Spleen (tissue), 11 donors: Measurements from ENCODE around the gene RAPGEF3. TPM values are rescaled to one million over a fixed set of nuclear protein-coding genes. Genes with fewer than 3 reads are reported as not detected.
A peak's percentile ranks its signal among the peaks of the same experiment; 100 is the strongest.

ENCODE experiments used
- DNase-seq: peaks from one replicate; pipeline ENCODE4 v3.0.0-alpha.2; 2020
- H3K27ac ChIP-seq, 8 donors: fragments of 200-600 bp; sonication (generic) in 7 of 8; 1 replicate in 4 of 8; 2 replicates in 4 of 8; pipeline versions ENCODE4 v1.5.0 to v1.8.0; 2016 to 2021; ENCODE audit warnings: inconsistent platforms in 4 of 8, mild to moderate bottlenecking in 4 of 8, moderate library complexity in 1 of 8
- H3K27me3 ChIP-seq, 7 donors: fragments of 200-600 bp; sonication (generic) in 6 of 7; replicated peaks in 1 of 7; 1 replicate in 4 of 7; 2 replicates in 3 of 7; pipeline versions ENCODE4 v1.5.0 to v1.8.0; 2016 to 2021; ENCODE audit warnings: inconsistent platforms in 3 of 7, mild to moderate bottlenecking in 1 of 7
- H3K36me3 ChIP-seq, 6 donors: fragments of 200-600 bp; sonication (generic) in 5 of 6; 1 replicate in 4 of 6; 2 replicates in 2 of 6; pipeline versions ENCODE4 v1.5.0 to v1.8.0; 2016 to 2021; ENCODE audit warnings: inconsistent platforms in 2 of 6
- H3K4me1 ChIP-seq, 6 donors: fragments of 200-600 bp; sonication (generic) in 5 of 6; 1 replicate in 3 of 6; 2 replicates in 3 of 6; pipeline versions ENCODE4 v1.5.0 to v1.8.0; 2016 to 2021; ENCODE audit warnings: inconsistent platforms in 3 of 6
- H3K4me3 ChIP-seq, 8 donors: fragments of 200-600 bp; sonication (generic) in 7 of 8; 1 replicate in 4 of 8; 2 replicates in 4 of 8; pipeline versions ENCODE4 v1.5.0 to v1.8.0; 2016 to 2021; ENCODE audit warnings: inconsistent platforms in 4 of 8, mild to moderate bottlenecking in 4 of 8, moderate library complexity in 2 of 8
- H3K9me3 ChIP-seq, 8 donors: fragments of 200-600 bp; sonication (generic) in 7 of 8; 1 replicate in 4 of 8; 2 replicates in 4 of 8; pipeline versions ENCODE4 v1.5.0 to v1.8.0; 2016 to 2021; ENCODE audit warnings: inconsistent platforms in 4 of 8
- POLR2A ChIP-seq, 3 donors: fragments of 450-650 bp; IDR thresholded peaks; one replicate each; pipeline ENCODE4 v1.5.1; 2017; ENCODE audit warnings: antibody characterized with exemption in 3 of 3, mild to moderate bottlenecking in 1 of 3
- POLR2AphosphoS5 ChIP-seq, 3 donors: sonication (generic); formaldehyde crosslinking; IDR thresholded peaks; one replicate each; pipeline ENCODE4 v1.5.1; 2017; ENCODE audit warnings: antibody characterized with exemption in 3 of 3
- WGBS, 5 donors: extraction: QIAGEN DNeasy Blood & Tissue Kit in 3 of 5; methylation state at CpG; one replicate each; pipeline versions ENCODE4 v1.1.5 to v1.1.7; 2013 to 2018; 5-methylcytosine and 5-hydroxymethylcytosine counted together
- intact Hi-C: fragments of 100-400 bp; cut with DNase I; formaldehyde crosslinking; loops from one replicate; pipeline ENCODE4 v1.15.0; 2023; ENCODE audit warnings: low total_unique reads
- polyA plus RNA-seq, 3 donors: library from polyadenylated mRNA; stranded (reverse); fragments of 200-250 nt; gene quantifications; one replicate each; pipeline ENCODE4 v1.2.1, GENCODE V29; 2013
- total RNA-seq, 7 donors: library from RNA; depleted of rRNA in 3 of 7; stranded (reverse); fragments of >200 nt in 3 of 7; fragmentation: NEBNext Ultra II Directional in 4 of 7; extraction: Animal tissue kit (Norgen Biotek cat#: 25700) in 4 of 7; gene quantifications; one replicate each; pipeline versions ENCODE4 v1.1.0 to v1.2.1, GENCODE V29; 2016 to 2021
- TF ChIP-seq, protein P1 (sequence below), 11 experiments: fragments of 200-600 bp in 7 of 11; fragments of 450-650 bp in 4 of 11; sonication (generic) in 4 of 11; IDR thresholded peaks in 8 of 11; conservative IDR thresholded peaks in 3 of 11; 1 replicate in 7 of 11; 2 replicates in 4 of 11; pipeline versions ENCODE4 v1.4.0 to v1.8.0; 2016 to 2021; ENCODE audit warnings: antibody characterized with exemption in 11 of 11, inconsistent platforms in 4 of 11, mild to moderate bottlenecking in 1 of 11
- donor health status: healthy with polysubstance abuse.
- donor health status: DM: no; HTN: no; CAD: no; lungs with moderate emphysema.
- donor health status: DM: no; HTN: no; CAD: no.
- donor health status: Bipolar disorder and iron deficiency.
- donor health status: healthy.
- donor health status: DM: no; HTN: no; CAD: no.
- donor health status: DM: yes; HTN: yes; CAD: no.

RAPGEF3 gene
- total and polyA plus RNA-seq, 10 donors = 21.4 to 116 (median 58.7) TPM

DNA sequence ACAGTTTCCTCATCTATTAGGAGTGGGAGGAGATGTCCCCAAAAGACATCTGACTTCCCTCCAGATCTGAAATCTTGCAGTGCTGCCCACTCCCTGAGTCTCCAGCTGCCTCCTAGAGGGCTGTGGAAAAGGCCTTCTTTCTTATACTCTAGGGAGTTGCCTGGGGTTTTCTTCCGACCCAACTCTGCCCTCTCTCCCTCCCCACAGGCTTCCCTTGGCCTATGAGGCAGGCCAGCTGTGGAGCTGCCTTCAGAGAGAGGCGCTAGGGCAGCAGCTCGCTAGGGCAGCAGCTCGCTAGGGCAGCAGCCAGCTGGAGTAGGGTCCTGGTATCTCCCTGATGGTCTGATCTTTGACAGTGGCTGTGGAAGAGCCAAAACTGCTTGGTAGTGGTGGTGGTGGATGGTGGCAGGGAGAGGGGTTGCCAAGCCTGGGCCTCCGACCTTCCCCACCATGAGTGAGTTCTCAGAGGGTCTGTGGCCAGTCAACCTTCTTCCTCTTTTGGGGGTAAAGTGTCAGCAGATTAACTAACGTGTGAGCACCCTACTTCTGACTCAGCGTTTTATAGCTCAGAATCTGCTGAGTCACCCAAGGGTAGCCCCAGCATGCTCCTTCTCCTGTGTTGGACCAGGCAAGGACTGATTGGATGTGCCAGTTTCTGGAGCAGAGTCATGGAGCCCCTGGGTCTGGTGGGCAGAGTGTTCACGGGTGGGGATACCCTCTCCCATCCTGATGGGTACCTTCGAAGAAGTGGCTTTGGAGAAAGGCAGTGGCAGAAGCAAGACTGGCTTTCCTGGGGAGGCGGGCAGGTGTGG lies 16.6 kb upstream of the RAPGEF3 start:
- H3K4me1 ChIP-seq = peaks cover 30 to 88% (median 78%) of the 10 kb centered on the region in 6 donors
- intact Hi-C loops = no loop called here
- no peaks in the 10 kb centered on the region for H3K27me3 ChIP-seq
- peak overlapping the region in 7 of 8 donors; percentile 30 to 93 (median 90) for H3K27ac ChIP-seq
- H3K4me3 ChIP-seq = peak overlapping the region in 1 of 8 donors; percentile 98
- H3K36me3 ChIP-seq = peaks cover 0 to 5% (median 0%) of the 10 kb centered on the region in 6 donors
- no peaks in the 10 kb centered on the region for H3K9me3 ChIP-seq
- peak; percentile 75 for DNase-seq
- WGBS, 5 donors = 51 to 80% (median 60%) methylated on average over 9 to 10 of the region's 10 CpGs
- TF ChIP-seq POLR2A (IDR thresholded peaks at IDR 0.05) (no peak), POLR2AphosphoS5 (IDR thresholded peaks at IDR 0.05) (peak; percentile 50 to 66 (median 65))

DNA sequence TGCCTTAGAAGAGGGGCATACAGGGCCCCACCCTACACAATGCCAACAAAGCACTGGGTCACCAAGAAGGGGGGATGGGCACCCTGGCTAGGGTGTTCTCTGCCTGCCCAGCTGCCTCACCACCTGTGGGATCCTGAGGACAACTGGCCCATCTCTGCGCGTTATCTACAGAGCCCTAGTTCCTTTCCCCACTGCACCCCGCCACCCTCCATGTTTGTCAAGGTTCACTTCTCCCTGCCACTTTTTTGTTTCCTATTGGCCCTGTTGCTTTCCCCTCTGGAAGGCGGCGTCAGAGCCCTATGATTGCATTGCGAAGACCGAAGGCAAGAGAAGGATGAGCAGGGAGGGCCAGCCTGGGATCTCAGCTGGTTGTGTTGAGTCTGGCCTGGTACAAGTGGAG lies 16.0 kb upstream of the RAPGEF3 start:
- intact Hi-C loops = no loop called here
- no peaks in the 10 kb centered on the region for H3K36me3 ChIP-seq
- H3K27me3 ChIP-seq = no peaks in the 10 kb centered on the region
- no peak for DNase-seq
- H3K9me3 ChIP-seq = no peaks in the 10 kb centered on the region
- 85 to 91% (median 88%) methylated on average over 7 of the region's 7 CpGs for WGBS, 5 donors
- TF ChIP-seq POLR2AphosphoS5 (IDR thresholded peaks at IDR 0.05) (no peak), POLR2A (IDR thresholded peaks at IDR 0.05) (no peak)
- TF ChIP-seq, protein P1, sequence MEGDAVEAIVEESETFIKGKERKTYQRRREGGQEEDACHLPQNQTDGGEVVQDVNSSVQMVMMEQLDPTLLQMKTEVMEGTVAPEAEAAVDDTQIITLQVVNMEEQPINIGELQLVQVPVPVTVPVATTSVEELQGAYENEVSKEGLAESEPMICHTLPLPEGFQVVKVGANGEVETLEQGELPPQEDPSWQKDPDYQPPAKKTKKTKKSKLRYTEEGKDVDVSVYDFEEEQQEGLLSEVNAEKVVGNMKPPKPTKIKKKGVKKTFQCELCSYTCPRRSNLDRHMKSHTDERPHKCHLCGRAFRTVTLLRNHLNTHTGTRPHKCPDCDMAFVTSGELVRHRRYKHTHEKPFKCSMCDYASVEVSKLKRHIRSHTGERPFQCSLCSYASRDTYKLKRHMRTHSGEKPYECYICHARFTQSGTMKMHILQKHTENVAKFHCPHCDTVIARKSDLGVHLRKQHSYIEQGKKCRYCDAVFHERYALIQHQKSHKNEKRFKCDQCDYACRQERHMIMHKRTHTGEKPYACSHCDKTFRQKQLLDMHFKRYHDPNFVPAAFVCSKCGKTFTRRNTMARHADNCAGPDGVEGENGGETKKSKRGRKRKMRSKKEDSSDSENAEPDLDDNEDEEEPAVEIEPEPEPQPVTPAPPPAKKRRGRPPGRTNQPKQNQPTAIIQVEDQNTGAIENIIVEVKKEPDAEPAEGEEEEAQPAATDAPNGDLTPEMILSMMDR (IDR thresholded peaks at IDR 0.05 in 8 of 11, conservative IDR thresholded peaks at IDR 0.05 in 3 of 11) = no peak
- H3K4me3 ChIP-seq = peak overlapping the region in 2 of 8 donors; percentile 97 to 98
- peaks cover 28 to 87% (median 74%) of the 10 kb centered on the region in 6 donors for H3K4me1 ChIP-seq
- peak overlapping the region in 7 of 8 donors; percentile 30 to 93 (median 90) for H3K27ac ChIP-seq

DNA sequence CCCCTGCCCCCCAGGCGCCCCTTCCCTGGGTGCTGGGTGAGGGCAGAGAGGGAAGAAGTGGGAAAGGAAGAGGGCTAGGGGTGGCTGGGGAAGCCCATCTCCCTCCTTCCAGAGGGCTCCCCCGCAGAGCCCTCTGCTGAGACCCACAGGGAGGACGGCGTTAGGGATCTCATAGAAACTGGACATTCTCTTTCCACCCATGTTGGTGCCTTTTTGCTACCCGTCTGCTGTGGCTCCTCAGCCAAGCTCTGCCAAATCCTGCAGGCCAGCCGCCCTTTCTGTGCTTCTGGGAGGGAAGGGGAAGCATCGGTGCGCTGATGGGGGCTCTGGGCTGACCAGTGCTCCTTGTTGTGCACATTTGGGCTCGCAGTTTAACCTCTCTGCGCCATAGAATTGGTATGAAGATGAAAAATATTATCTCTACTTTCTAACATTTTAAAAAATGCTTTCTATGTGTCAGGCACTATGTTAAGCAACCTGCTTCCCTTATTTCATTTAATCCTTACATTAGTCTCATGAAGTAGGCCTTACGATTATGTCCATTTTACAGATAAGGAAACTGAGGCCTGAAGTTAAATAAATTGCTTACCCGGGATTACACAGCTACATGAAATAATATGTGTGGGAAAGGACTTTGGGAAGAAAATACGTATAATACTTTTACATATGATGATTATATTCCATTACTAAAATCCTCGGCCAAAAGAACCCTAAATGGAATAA lies 15.3 kb upstream of the RAPGEF3 start:
- TF ChIP-seq POLR2A (IDR thresholded peaks at IDR 0.05) = no peak
- TF ChIP-seq POLR2AphosphoS5 (IDR thresholded peaks at IDR 0.05) = no peak
- TF ChIP-seq, protein P1 (IDR thresholded peaks at IDR 0.05 in 8 of 11, conservative IDR thresholded peaks at IDR 0.05 in 3 of 11) = no peak
- intact Hi-C loops = no loop called here
- DNase-seq = peak; percentile 77
- H3K9me3 ChIP-seq = no peaks in the 10 kb centered on the region
- WGBS, 5 donors = 51 to 62% (median 56%) methylated on average over 14 of the region's 14 CpGs
- H3K4me3 ChIP-seq = peak overlapping the region; percentile 69 to 98 (median 86)
- peak overlapping the region in 7 of 8 donors; percentile 77 to 93 (median 90) for H3K27ac ChIP-seq
- H3K4me1 ChIP-seq = peaks cover 23 to 81% (median 68%) of the 10 kb centered on the region in 6 donors
- no peaks in the 10 kb centered on the region for H3K27me3 ChIP-seq
- no peaks in the 10 kb centered on the region for H3K36me3 ChIP-seq

DNA sequence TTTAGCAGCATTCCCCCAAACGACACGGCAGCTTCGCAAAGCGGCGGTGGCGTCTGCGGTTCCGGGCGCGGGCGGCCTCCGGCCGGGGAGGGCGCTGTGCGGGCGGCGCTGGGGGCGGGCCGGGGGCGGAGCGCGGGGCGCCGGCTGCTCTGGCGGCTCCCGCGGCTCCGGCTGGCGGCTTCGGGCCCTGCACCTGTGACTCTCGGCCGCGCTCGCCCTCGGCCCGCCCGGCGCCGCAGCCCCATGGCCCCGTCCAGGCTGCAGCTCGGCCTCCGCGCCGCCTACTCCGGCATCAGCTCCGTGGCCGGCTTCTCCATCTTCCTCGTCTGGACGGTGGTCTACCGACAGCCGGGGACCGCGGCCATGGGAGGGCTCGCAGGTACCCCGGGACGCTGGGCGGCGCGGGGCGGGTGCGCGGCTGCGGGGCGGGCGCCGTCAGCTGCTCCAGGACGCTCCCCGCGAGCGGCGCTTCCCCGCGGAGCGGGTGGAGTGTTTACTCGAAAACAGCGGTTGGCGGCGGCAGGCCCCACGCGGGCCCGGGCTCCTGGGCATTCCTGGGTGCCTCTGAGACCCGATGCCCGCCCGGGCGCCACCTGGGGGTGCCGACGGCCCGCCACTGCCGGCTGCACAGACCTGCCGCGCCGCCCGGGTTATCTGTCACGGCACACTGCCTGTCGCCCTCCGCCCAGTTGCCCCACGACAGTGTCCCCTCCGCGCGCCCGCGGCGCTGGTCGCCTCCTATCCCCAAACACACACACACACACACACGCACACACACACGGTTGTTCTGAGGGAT lies 14.6 kb upstream of the RAPGEF3 start, which contains the start of gene SLC48A1:
TSS of gene SLC48A1 (plus strand) at position 177 of the 796 bp plus-strand sequence. CDS start at position 244, 67 bp downstream.
- Histone ChIP-seq H3K36me3 (no peaks in the 10 kb centered on the region), H3K4me1 (peaks cover 21 to 73% (median 61%) of the 10 kb centered on the region in 6 donors), H3K9me3 (no peaks in the 10 kb centered on the region), H3K27ac (peak within 1 kb of the TSS; percentile 77 to 93 (median 85)), H3K27me3 (no peaks in the 10 kb centered on the region), H3K4me3 (peak within 1 kb of the TSS; percentile 69 to 98 (median 86))
- 0 to 1% (median 1%) methylated on average over 28 to 106 of the region's 106 CpGs for WGBS, 5 donors
- peak; percentile 96 for DNase-seq
- intact Hi-C loops = no loop called here
- TF ChIP-seq POLR2A (IDR thresholded peaks at IDR 0.05) (peak in 1 of 3 donors; percentile 53), POLR2AphosphoS5 (IDR thresholded peaks at IDR 0.05) (peak; percentile 61 to 84 (median 74))
- TF ChIP-seq, protein P1 (IDR thresholded peaks at IDR 0.05 in 8 of 11, conservative IDR thresholded peaks at IDR 0.05 in 3 of 11) = peak in 4 of 11 experiments; percentile 16 to 68 (median 46)
